ENCODE measurements around the gene DOLPP1.
A peak's percentile ranks its signal among the peaks of the same experiment; 100 is the strongest.

DOLPP1 gene

DNA sequence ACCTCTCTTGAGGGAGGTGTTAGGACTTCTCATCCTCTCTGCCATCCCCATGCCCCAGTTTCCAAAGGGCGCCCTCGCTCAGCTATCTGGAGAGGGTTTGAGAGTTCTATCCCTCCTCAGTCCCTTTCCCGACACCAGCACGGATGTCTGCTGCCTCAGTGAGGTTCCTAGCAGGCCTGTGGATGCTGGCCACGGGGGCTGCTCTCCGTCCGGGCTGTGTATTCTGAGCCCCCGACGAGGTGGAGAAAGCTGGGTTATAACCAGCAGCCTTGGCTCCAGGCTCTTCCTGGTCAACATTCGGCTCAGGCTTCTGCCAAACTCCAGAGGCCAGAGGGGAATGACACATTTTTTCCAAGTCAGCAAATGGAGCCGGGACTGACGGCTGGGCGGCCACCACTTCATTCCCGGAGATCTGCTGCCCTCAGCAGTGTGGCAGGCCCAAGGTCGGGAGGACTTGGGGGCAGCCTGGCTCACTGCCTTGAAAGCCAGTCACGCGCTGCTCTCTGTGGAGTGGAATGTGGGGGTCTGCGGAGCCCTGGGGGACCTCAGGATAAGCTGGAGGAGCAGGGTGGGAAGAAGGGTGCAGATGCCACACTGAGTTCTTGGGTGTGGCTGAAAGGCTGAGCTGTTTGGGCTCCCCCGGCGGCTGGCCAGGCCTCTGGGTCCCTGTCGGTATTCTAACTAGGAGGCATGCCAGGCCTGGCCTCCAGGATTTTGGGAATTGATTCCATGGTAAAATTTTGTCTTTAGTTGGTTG, 57.7 kb downstream of the DOLPP1 start:
- DNase-seq (ENCODE audit: low read depth in 2 of 2) = no peak

DNA sequence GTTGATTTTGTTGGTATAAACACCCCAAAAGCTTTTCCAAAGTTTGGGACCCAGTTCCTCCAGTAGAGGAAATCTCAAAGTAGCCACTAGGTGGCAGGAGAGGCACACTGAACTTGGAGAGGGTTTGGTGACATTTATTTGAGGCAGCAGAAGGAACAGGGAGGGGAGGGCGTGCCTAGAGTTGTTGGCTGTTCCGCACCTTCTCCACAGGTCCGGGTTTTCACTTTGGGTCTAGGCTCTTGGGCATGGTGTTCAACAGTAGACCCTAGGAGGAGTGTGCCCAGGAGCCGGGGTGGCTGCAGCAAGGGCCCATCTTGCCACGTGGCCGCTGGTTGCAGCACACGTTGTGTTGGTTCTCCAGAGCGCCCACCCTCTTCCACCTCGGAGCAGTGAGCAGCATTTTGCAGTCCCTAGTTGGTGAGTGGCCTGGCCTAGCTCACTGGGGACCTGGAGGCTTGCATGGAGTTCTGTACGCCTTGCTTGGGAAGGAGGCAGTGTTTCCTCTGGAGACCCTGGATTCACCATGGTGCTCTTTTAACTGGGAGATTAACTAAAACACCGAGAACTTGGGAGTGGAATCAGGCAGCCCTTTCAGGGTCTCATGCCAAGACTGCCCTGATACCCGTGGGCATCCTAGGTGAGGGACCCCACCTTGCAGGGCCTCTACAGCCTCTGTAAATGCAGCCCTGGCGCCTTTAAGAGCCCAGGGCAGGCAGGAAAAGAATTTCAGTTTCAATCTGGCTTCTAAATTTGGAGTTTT, 58.5 kb downstream of the DOLPP1 start:
- peak; percentile 47 to 61 for DNase-seq (ENCODE audit: low read depth in 2 of 2)

DNA sequence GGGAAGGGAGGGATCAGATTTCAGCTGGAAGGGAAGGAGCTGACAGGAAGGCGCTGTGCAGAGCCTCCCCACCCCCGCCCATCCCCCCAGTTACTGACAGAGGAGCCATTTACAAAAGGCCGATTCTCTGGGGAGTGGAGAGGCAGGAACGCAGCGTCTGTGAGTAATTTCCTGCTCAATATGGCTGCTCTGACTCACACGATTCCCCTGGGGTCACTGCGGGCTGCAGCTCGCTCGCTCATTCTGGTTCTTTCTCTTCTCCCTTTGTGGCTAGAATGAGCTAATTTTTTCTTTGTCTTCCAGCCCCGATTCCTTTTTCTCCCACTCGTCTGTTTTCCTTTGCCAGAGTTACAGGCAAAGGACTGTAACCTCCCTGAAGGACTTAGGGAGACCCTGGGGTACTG, 59.1 kb downstream of the DOLPP1 start:
- DNase-seq (ENCODE audit: low read depth in 2 of 2) = peak; percentile 65 to 68

Measured in activated CD8-positive, alpha-beta memory T cell treated with anti-CD3 and anti-CD28 coated beads for 4 hours (primary cell).